B cell (primary cell): ENCODE measurements around the gene RPL18. TPM values are rescaled to one million over a fixed set of nuclear protein-coding genes. Genes with fewer than 3 reads are reported as not detected.

Experiments used
- ATAC-seq: fragments of 200-7000 bp; cut with Tn5 transposase; one replicate; pipeline ENCODE4 v1.10.0; 2021; ENCODE audit warnings: low read depth, mild to moderate bottlenecking, moderate number of reproducible peaks, moderate library complexity
- CTCF ChIA-PET: fragments of 350-600 bp; sonication (Branson Sonifier 250); formaldehyde crosslinking; loops from one replicate; lab custom pipeline; 2021; ENCODE audit warnings: antibody characterized with exemption, inconsistent platforms; lab: Charles Lee
- POLR2A ChIA-PET: fragments of 350-600 bp; sonication (Branson Sonifier 250); formaldehyde crosslinking; loops from one replicate; lab custom pipeline; 2021; ENCODE audit warnings: antibody characterized with exemption; lab: Charles Lee
- DNase-seq: peaks from one replicate; pipeline ENCODE4 v3.0.0; 2013
- H2AFZ ChIP-seq: 2 replicates; pipeline ENCODE4 v1.6.1; 2012; ENCODE audit warnings: mild to moderate bottlenecking, low read depth, low read length; ENCODE audit not compliant: insufficient read depth, poor library complexity, severe bottlenecking
- H3K27ac ChIP-seq, 2 donors: 1 replicate in 1 of 2; 2 replicates in 1 of 2; pipeline ENCODE4 v1.5.1; 2012 to 2013; ENCODE audit warnings: low read length in 2 of 2, mild to moderate bottlenecking in 2 of 2, moderate library complexity in 1 of 2
- H3K27me3 ChIP-seq, 4 experiments: fragments of 200-600 bp in 1 of 4; sonication (generic) in 1 of 4; replicated peaks in 1 of 4; 1 replicate in 2 of 4; 2 replicates in 2 of 4; pipeline versions ENCODE4 v1.6.1 to v1.7.0; 2013 to 2016; ENCODE audit warnings: low read length in 3 of 4, mild to moderate bottlenecking in 2 of 4, mixed read lengths in 1 of 4, moderate library complexity in 1 of 4; ENCODE audit not compliant: insufficient read depth in 4 of 4, control insufficient read depth in 3 of 4; ENCODE audit errors: control extremely low read depth in 1 of 4
- H3K36me3 ChIP-seq, 2 experiments: replicated peaks in 1 of 2; 1 replicate in 1 of 2; 2 replicates in 1 of 2; pipeline versions ENCODE4 v1.6.1 to v1.7.1; 2013; ENCODE audit warnings: low read length in 1 of 2; ENCODE audit not compliant: insufficient read depth in 2 of 2, control insufficient read depth in 1 of 2; ENCODE audit errors: control extremely low read depth in 1 of 2, extremely low read depth in 1 of 2
- H3K4me1 ChIP-seq, 2 donors: fragments of 200-600 bp in 1 of 2; sonication (generic) in 1 of 2; 1 replicate in 1 of 2; 2 replicates in 1 of 2; pipeline versions ENCODE4 v1.5.1 to v1.6.1; 2013 to 2017; ENCODE audit warnings: low read length in 2 of 2; ENCODE audit not compliant: control insufficient read depth in 2 of 2, insufficient read depth in 2 of 2
- H3K4me2 ChIP-seq: replicated peaks from 2 replicates; pipeline ENCODE3; 2012; ENCODE audit warnings: mild to moderate bottlenecking, low read depth, low read length; ENCODE audit not compliant: poor library complexity, severe bottlenecking
- H3K4me3 ChIP-seq, 5 experiments: fragments of 200-600 bp in 1 of 5; sonication (generic) in 1 of 5; 1 replicate in 3 of 5; 2 replicates in 2 of 5; pipeline versions ENCODE4 v1.5.1 to v1.7.0; 2011 to 2016; ENCODE audit warnings: low read length in 4 of 5, mild to moderate bottlenecking in 4 of 5, low read depth in 2 of 5, control low read depth in 1 of 5, moderate library complexity in 1 of 5; ENCODE audit not compliant: insufficient read depth in 1 of 5; ENCODE audit errors: control extremely low read depth in 1 of 5, extremely low read depth in 1 of 5
- H3K79me2 ChIP-seq: fragments of 200-600 bp; sonication (generic); one replicate; pipeline ENCODE4 v1.6.0; 2016; ENCODE audit warnings: low read length; ENCODE audit not compliant: control insufficient read depth, insufficient read depth
- H3K9ac ChIP-seq: fragments of 200-600 bp; sonication (generic); 2 replicates; pipeline ENCODE4 v1.6.1; 2017; ENCODE audit warnings: mild to moderate bottlenecking, low read length, moderate library complexity
- H3K9me3 ChIP-seq, 3 donors: one replicate each; pipeline versions ENCODE4 v1.6.1 to v1.7.1; 2013; ENCODE audit warnings: low read length in 2 of 3; ENCODE audit not compliant: control insufficient read depth in 2 of 3, insufficient read depth in 1 of 3; ENCODE audit errors: control extremely low read depth in 1 of 3
- H4K20me1 ChIP-seq: 2 replicates; pipeline ENCODE4 v1.6.0; 2012; ENCODE audit warnings: mild to moderate bottlenecking, low read length; ENCODE audit not compliant: insufficient read depth, control insufficient read depth, poor library complexity, severe bottlenecking
- H3K27ac Mint-ChIP-seq: one replicate; pipeline ENCODE4 v1.8.0; 2021; ENCODE audit warnings: mixed read lengths
- H3K27me3 Mint-ChIP-seq: one replicate; pipeline ENCODE4 v1.8.0; 2021; ENCODE audit warnings: mixed read lengths
- H3K4me1 Mint-ChIP-seq: one replicate; pipeline ENCODE4 v1.8.0; 2021; ENCODE audit warnings: mixed read lengths
- H3K4me3 Mint-ChIP-seq: one replicate; pipeline ENCODE4 v1.8.0; 2021; ENCODE audit warnings: mixed read lengths
- H3K9me3 Mint-ChIP-seq: one replicate; pipeline ENCODE4 v1.8.0; 2022; ENCODE audit warnings: mixed read lengths; ENCODE audit not compliant: insufficient read depth
- CTCF ChIP-seq: fragments of 200-600 bp; IDR thresholded peaks from one replicate; pipeline ENCODE4 v1.8.0; 2022; ENCODE audit warnings: antibody characterized with exemption, mild to moderate bottlenecking
- EZH2 ChIP-seq: IDR thresholded peaks from 2 replicates; pipeline ENCODE4 v1.6.1; 2012; ENCODE audit warnings: borderline replicate concordance, low read depth, mild to moderate bottlenecking, moderate library complexity, low read length; ENCODE audit not compliant: insufficient read depth, poor library complexity, severe bottlenecking
- WGBS: methylation state at CpG from one replicate; pipeline ENCODE4 v1.1.5; 2013; ENCODE audit warnings: missing lambda C conversion rate; ENCODE audit not compliant: insufficient coverage; 5-methylcytosine and 5-hydroxymethylcytosine counted together
- intact Hi-C: fragments of 100-400 bp; cut with micrococcal nuclease; formaldehyde crosslinking; loops from one replicate; pipeline ENCODE4 v1.10.0; 2022
- polyA plus RNA-seq: library from polyadenylated mRNA; depleted of rRNA; stranded (reverse); fragments of >200 nt; gene quantifications from 2 replicates; pipeline ENCODE4 v1.2.3, GENCODE V29; 2012
- total RNA-seq, 2 donors: library from RNA; stranded (reverse); fragments of 120-200 nt in 1 of 2; gene quantifications; 1 replicate in 1 of 2; 2 replicates in 1 of 2; pipeline versions ENCODE4 v1.2.3 to v1.2.4, GENCODE V29; 2013 to 2022

Gene RPL18
- total and polyA plus RNA-seq, 2 donors (not counting 1 experiment from before 2014, with no cell fraction given): 2,248 to 4,393 TPM

GRCh38 chr19:48644839-48645619 is 26.1 kb upstream of the RPL18 start:
- H3K27me3 Mint-ChIP-seq: no peaks in the 10 kb centered on the region
- CTCF ChIA-PET: interaction anchor here (0.7 to 3.5 kb wide), 20 partner anchors 8 to 326 kb away, joined by 3 to 51 read pairs (median 5); partner anchors contain the start of genes DBP, HSD17B14, RPL18 and SPHK2
- Histone ChIP-seq H3K9ac (peak overlapping the region; percentile 87), H3K79me2 (peaks cover 48% of the 10 kb centered on the region), H3K9me3 (peaks cover 0 to 8% (median 0%) of the 10 kb centered on the region in 3 donors), H3K27me3 (no peaks in the 10 kb centered on the region), H3K36me3 (no peaks in the 10 kb centered on the region), H4K20me1 (no peaks in the 10 kb centered on the region), H2AFZ (peak overlapping the region; percentile 97), H3K4me1 (peaks cover 23 to 45% of the 10 kb centered on the region in 2 donors), H3K4me2 (peak overlapping the region; percentile 99), H3K4me3 (peak overlapping the region in 4 of 5 experiments; percentile 53 to 95 (median 76)), H3K27ac (peak overlapping the region; percentile 74 to 80)
- DNase-seq (peak; percentile 88), ATAC-seq (peak; percentile 55)
- intact Hi-C loops: no loop called here
- H3K4me3 Mint-ChIP-seq: peak overlapping the region; percentile 96
- no peak for TF ChIP-seq CTCF
- TF ChIP-seq EZH2: no peak
- WGBS: 1% methylated on average over 16 of the region's 25 CpGs
- H3K9me3 Mint-ChIP-seq: no peaks in the 10 kb centered on the region
- H3K27ac Mint-ChIP-seq: peak overlapping the region; percentile 98
- peaks cover 49% of the 10 kb centered on the region for H3K4me1 Mint-ChIP-seq
- POLR2A ChIA-PET: interaction anchor here (0.6 to 2.4 kb wide), 13 partner anchors 8 to 1198 kb away, joined by 3 to 22 read pairs (median 5); partner anchors contain the start of genes DBP, RPL18 and SPHK2

GRCh38 chr19:48644355-48644754 is 25.4 kb upstream of the RPL18 start:
- ATAC-seq (no peak), DNase-seq (no peak)
- Histone ChIP-seq H3K4me1 (peaks cover 25 to 47% of the 10 kb centered on the region in 2 donors), H3K27me3 (no peaks in the 10 kb centered on the region), H3K4me2 (peak overlapping the region; percentile 99), H3K9me3 (peaks cover 0 to 6% (median 0%) of the 10 kb centered on the region in 3 donors), H4K20me1 (no peaks in the 10 kb centered on the region), H3K27ac (peak overlapping the region; percentile 29 to 35), H3K4me3 (peak overlapping the region in 2 of 5 experiments; percentile 78 to 95), H3K9ac (no peak overlapping the region), H2AFZ (no peak overlapping the region), H3K36me3 (no peaks in the 10 kb centered on the region), H3K79me2 (peaks cover 54% of the 10 kb centered on the region)
- intact Hi-C loops: no loop called here
- H3K27ac Mint-ChIP-seq: peak overlapping the region; percentile 90
- ChIA-PET CTCF (interaction anchor here (0.8 to 3.5 kb wide), 8 partner anchors 21 to 326 kb away, joined by 3 to 51 read pairs (median 6); no protein-coding TSS in a partner anchor), POLR2A (interaction anchor here (2.4 kb wide), 1 partner anchor 20 kb away, joined by 12 read pairs; no protein-coding TSS in a partner anchor)
- H3K9me3 Mint-ChIP-seq: no peaks in the 10 kb centered on the region
- no peaks in the 10 kb centered on the region for H3K27me3 Mint-ChIP-seq
- TF ChIP-seq EZH2 (no peak), CTCF (no peak)
- 100% methylated on average over 1 of the region's 4 CpGs for WGBS
- H3K4me3 Mint-ChIP-seq: no peak overlapping the region
- peaks cover 51% of the 10 kb centered on the region for H3K4me1 Mint-ChIP-seq
